ENCODE measurements around the gene SMCO4. TPM values are rescaled to one million over a fixed set of nuclear protein-coding genes. Genes with fewer than 3 reads are reported as not detected.
A peak's percentile ranks its signal among the peaks of the same experiment; 100 is the strongest.
"Not testable (repeated sequence)": the region's sequence is repeated elsewhere in the genome, so short reads cannot be mapped to it uniquely, and the experiment has no call there.

The SMCO4 gene
- total RNA-seq, 1 experiment from 2014 or later: 8.5 TPM

DNA sequence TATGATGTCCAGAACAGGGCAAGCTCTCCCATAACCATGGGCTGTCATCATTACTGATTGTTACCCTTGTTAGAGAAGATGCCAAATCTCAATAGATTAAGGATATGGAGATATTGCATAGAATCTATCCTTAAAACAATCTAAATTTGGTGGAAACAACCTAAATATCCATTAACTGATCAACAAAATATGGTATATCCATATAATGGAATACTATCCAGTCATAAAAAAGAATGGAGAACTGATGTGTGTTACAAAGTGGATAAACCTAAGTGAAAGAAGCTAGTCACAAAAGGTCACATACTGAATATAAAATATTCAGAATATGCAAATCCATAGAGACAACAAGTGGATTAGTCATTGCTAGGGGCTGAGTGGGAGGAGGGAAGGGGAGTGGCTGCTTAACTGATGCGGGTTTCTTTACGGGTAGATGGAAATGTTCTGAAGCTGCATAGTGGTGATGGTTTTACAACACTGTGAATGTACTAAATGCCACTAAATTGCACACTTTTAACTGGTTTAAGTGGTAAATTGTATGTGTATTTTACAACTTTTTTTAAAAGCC lies 36.1 kb upstream of the SMCO4 start:
- POLR2A ChIA-PET: interaction anchor here (1.0 to 1.1 kb wide), 2 partner anchors 8 to 49 kb away, joined by 3 read pairs; no protein-coding TSS in a partner anchor
- H3K9me3 Mint-ChIP-seq (ENCODE audit: unreplicated experiment): peaks cover 16% of the 10 kb centered on the region
- CTCF ChIA-PET: interaction anchor here (0.9 kb wide), 1 partner anchor 11 kb away, joined by 3 read pairs; no protein-coding TSS in a partner anchor
- H3K27me3 Mint-ChIP-seq (ENCODE audit: insufficient read depth, unreplicated experiment): no peaks in the 10 kb centered on the region
- no peaks in the 10 kb centered on the region for H3K36me3 Mint-ChIP-seq (ENCODE audit: insufficient read depth, unreplicated experiment)
- H3K4me3 Mint-ChIP-seq (ENCODE audit: unreplicated experiment): no peak overlapping the region
- intact Hi-C loops (cut with micrococcal nuclease): no loop called here
- no peak overlapping the region for H3K27ac Mint-ChIP-seq (ENCODE audit: low read depth, unreplicated experiment)
- peaks cover 6% of the 10 kb centered on the region for H3K4me1 Mint-ChIP-seq (ENCODE audit: insufficient read depth, unreplicated experiment)
- no TSS peak for BruUV-seq (replicated peaks)
- TF ChIP-seq, protein P1, sequence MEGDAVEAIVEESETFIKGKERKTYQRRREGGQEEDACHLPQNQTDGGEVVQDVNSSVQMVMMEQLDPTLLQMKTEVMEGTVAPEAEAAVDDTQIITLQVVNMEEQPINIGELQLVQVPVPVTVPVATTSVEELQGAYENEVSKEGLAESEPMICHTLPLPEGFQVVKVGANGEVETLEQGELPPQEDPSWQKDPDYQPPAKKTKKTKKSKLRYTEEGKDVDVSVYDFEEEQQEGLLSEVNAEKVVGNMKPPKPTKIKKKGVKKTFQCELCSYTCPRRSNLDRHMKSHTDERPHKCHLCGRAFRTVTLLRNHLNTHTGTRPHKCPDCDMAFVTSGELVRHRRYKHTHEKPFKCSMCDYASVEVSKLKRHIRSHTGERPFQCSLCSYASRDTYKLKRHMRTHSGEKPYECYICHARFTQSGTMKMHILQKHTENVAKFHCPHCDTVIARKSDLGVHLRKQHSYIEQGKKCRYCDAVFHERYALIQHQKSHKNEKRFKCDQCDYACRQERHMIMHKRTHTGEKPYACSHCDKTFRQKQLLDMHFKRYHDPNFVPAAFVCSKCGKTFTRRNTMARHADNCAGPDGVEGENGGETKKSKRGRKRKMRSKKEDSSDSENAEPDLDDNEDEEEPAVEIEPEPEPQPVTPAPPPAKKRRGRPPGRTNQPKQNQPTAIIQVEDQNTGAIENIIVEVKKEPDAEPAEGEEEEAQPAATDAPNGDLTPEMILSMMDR (IDR thresholded peaks at IDR 0.05; ENCODE audit: unreplicated experiment): no peak
- DNase-seq (ENCODE audit: unreplicated experiment): no peak

DNA sequence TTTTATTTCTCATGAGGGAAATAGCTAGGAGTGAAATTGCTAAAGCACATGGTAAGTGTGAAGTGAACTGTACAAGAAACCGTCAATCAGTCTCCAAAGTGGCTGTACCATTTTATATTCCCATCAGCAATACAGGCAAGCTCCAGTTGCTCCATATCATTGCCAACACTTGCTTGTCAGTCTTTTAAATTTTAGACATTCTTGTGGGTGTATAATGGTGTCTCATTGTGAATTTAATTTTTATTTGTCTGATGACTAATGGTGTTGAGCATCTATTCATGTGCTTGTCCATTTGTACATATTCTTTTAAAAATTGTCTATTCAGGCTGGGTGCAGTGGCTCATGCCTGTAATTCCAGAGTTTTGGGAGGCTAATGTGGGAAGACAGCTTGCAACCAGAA lies 34.1 kb upstream of the SMCO4 start:
- Mint-ChIP-seq H3K4me1 (ENCODE audit: insufficient read depth, unreplicated experiment) (peaks cover 6% of the 10 kb centered on the region), H3K36me3 (ENCODE audit: insufficient read depth, unreplicated experiment) (no peaks in the 10 kb centered on the region), H3K4me3 (ENCODE audit: unreplicated experiment) (no peak overlapping the region), H3K27ac (ENCODE audit: low read depth, unreplicated experiment) (no peak overlapping the region), H3K27me3 (ENCODE audit: insufficient read depth, unreplicated experiment) (no peaks in the 10 kb centered on the region), H3K9me3 (ENCODE audit: unreplicated experiment) (peaks cover 16% of the 10 kb centered on the region)
- peak; percentile 43 for DNase-seq (ENCODE audit: unreplicated experiment)
- POLR2A ChIA-PET: no interaction called here
- TF ChIP-seq, protein P1 (IDR thresholded peaks at IDR 0.05; ENCODE audit: unreplicated experiment): no peak
- BruUV-seq (replicated peaks): no TSS peak
- intact Hi-C loops (cut with micrococcal nuclease): no loop called here
- CTCF ChIA-PET: interaction anchor here (1.0 kb wide), 1 partner anchor 32 kb away, joined by 3 read pairs; no protein-coding TSS in a partner anchor

DNA sequence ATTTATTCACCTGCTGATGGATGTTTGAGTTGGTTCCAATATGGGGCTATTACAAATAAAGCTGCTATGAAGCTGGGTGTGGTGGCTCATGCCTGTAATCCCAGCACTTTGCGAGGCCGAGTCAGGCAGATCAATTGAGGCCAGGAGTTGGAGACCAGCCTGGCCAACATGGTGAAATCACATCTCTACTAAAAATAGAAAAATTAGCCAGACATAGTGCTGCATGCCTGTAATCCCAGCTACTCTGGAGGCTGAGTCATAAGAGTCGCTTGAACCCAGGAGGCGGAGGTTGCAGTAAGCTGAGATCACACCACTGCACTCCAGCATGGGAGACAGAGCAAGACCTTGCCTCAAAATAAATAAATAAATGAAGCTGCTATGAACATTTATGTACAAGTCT lies 33.7 kb upstream of the SMCO4 start:
- POLR2A ChIA-PET; BruUV-seq (replicated peaks): not testable (repeated sequence)

DNA sequence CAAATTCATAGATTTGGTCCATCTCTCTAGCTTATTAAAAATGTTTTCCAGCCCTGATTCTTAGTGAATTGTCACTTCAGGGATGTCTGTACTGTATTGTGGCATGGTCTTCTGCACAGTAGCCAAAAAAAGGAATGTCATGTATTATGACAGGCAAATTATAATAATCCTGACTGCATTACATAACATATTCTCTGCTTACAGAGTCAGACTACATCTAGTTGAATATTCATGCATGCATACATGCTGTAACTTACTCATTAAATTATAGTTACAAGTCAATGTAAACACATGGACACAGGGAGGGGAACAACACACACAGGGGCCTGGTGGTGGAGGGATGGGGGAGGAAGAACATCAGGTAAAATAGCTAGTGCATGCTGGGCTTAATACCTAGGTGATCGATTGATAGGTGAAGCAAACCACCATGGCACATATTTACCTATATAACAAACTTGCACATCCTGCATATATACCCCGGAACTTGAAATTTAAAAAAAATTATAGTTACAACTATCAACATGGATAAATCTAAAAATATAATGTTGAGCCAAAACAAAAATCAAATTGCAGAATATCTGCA lies 31.5 kb upstream of the SMCO4 start:
- Mint-ChIP-seq H3K4me1 (ENCODE audit: insufficient read depth, unreplicated experiment) (peaks cover 19% of the 10 kb centered on the region), H3K27ac (ENCODE audit: low read depth, unreplicated experiment) (no peak overlapping the region), H3K27me3 (ENCODE audit: insufficient read depth, unreplicated experiment) (no peaks in the 10 kb centered on the region), H3K4me3 (ENCODE audit: unreplicated experiment) (no peak overlapping the region), H3K9me3 (ENCODE audit: unreplicated experiment) (peaks cover 16% of the 10 kb centered on the region), H3K36me3 (ENCODE audit: insufficient read depth, unreplicated experiment) (no peaks in the 10 kb centered on the region)
- no TSS peak for BruUV-seq (replicated peaks)
- TF ChIP-seq, protein P1 (IDR thresholded peaks at IDR 0.05; ENCODE audit: unreplicated experiment): no peak
- intact Hi-C loops (cut with micrococcal nuclease): no loop called here
- no peak for DNase-seq (ENCODE audit: unreplicated experiment)
- ChIA-PET POLR2A (no interaction called here), CTCF (interaction anchor here (0.6 kb wide), 1 partner anchor 226 kb away, joined by 3 read pairs; no protein-coding TSS in a partner anchor)

More for the DNA sequence above, 33.7 kb upstream of the SMCO4 start:
- DNase-seq (ENCODE audit: unreplicated experiment): peak; percentile 61
- H3K9me3 Mint-ChIP-seq (ENCODE audit: unreplicated experiment): peaks cover 16% of the 10 kb centered on the region
- intact Hi-C loops (cut with micrococcal nuclease); H3K4me1 Mint-ChIP-seq (ENCODE audit: insufficient read depth, unreplicated experiment); H3K4me3 Mint-ChIP-seq (ENCODE audit: unreplicated experiment); H3K27me3 Mint-ChIP-seq (ENCODE audit: insufficient read depth, unreplicated experiment); H3K36me3 Mint-ChIP-seq (ENCODE audit: insufficient read depth, unreplicated experiment): not testable (repeated sequence)
- peak overlapping the region; percentile 22 for H3K27ac Mint-ChIP-seq (ENCODE audit: low read depth, unreplicated experiment)
- CTCF ChIA-PET: interaction anchor here (1.0 kb wide), 1 partner anchor 31 kb away, joined by 3 read pairs; no protein-coding TSS in a partner anchor
